NCI-H1436 (cell line): ENCODE measurements around the gene CDK17.
"Not testable (repeated sequence)": the region's sequence is repeated elsewhere in the genome, so short reads cannot be mapped to it uniquely, and the experiment has no call there.

Experiments used
- DNase-seq: peaks from one replicate; lab custom pipeline; 2025; lab: John Stamatoyannopoulos, UW

Gene CDK17

DNA sequence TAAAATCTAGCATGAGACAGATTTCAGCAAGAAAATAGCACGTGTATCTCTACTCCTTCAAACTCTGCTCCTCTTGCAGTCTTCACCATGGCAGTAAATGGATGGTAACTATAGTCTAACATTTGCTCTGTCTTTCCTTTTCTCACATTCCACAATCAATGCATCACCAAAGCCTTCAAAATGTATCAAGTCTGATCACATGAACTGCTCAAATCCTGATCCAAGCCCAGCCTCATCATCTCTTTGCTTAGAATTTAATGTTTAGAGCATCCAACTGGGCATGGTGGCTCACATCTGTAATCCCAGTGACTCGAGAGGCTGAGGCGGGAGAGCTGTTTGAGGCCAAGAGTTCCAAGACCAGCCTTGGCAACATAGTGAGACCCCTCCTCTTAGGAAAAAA lies 45.9 kb downstream of the CDK17 start:
- DNase-seq = no peak

GRCh38 chr12:96352161-96352835 lies 47.9 kb downstream of the CDK17 start:
- DNase-seq = no peak

DNA sequence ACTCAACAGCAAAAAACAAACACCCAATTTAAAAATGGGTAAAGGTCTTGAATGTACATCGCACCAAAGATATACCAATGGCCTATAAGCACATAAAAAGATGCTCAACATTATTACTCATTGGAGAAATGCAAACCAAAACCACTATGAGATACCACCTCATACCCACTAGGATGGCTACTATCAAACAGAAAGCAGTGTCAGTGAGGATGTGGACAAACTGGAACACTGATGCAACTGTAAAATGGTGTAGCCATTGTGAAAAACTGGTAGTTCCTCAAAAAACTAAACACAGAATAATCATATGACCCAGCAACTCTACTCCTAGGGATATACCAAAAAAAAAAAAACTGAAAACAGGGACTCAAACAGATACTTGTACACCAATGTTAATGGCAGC lies 49.3 kb downstream of the CDK17 start:
- no peak for DNase-seq

GRCh38 chr12:96347130-96347699 lies 53.0 kb downstream of the CDK17 start:
- DNase-seq = no peak

DNA sequence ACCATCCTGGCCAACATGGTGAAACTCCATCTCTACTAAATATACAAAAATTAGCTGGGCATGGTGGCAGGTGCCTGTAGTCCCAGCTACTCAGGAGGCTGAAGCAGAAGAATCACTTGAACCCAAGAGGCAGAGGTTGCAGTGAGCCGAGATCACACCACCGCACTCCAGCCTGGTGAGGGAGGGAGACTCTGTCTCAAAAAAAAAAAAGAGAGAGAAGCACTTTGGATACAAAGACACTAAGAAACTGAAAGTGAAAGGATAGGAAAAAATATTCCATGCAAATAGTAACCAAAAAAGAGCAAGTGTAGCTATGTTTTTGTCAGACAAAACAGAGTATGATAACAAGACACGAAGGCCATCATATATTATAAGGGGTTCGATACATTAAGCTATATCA lies 53.5 kb downstream of the CDK17 start:
- DNase-seq = not testable (repeated sequence)

DNA sequence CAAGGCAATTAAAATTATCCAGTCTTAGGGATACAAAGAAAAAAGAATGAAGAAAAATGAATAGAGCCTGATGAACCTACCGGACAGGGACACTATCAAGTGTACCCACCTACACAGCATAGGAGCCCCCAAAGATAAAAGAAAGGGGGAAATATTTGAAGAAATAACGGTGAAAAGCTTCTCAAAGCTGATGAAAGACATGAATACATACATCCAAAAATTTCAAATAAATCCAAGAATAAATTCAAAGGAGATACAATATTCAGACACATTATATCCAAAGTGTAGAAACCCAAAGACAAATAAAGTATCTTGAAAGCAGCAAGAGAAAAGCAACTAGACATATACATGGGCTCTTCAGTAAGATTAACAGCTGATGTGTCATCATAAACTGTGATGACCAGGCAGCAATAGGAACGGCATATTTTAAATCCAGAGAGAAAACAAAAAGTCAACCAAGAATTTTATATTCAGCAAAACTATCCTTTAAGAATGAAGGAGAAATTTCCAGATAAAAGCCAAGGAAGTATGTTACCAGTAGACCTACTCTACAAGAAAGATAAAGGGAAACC lies 56.0 kb downstream of the CDK17 start:
- DNase-seq = no peak

- no peak for DNase-seq
Measured at GRCh38 chr12:96343347-96343954, 56.8 kb downstream of the CDK17 start.

- DNase-seq = not testable (repeated sequence)
Measured at GRCh38 chr12:96339666-96340065, 60.6 kb downstream of the CDK17 start.

DNA sequence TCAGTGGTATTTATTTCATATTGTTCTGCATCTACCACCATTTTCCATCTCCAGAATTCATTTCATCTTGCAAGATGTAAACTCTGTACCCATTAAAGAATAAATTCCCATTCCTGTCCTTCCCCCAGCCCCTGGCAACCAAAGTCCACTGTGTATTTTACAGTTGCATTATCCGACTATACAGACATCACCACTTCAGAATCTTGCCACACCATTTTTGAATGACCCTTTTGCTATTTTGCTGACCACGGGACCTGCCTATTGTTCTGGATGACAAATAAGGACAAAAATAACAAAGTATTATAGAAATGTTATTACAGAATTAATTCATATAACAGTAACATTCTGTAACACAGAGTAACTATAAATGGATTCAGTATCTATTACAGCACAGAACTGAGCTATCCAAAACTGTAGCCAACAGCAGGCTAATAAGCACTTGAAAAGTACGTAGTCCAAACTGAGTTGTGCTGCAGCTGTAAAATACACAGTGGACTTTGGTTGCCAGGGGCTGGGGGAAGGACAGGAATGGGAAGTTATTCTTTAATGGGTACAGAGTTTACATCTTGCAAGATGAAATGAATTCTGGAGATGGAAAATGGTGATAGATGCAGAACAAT lies 61.3 kb downstream of the CDK17 start:
- DNase-seq = no peak

DNA sequence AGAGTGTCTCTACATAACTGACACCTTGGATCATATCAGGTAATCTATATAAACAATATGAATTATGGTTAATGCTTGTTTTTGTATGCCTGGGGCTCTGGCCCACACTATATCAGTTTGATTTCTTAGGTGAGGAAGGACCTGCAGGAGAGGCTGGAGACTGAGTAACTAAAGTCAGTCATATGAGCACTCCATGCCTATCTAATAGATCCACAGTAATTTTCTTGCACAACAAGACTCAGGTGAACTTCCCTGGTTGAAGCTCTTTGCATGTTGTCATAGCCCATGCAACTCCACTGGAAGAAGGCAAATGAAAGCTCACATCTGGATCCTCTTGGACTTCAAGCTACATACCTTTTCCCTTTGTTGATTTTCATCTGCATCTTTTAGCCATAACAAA lies 62.3 kb downstream of the CDK17 start:
- no peak for DNase-seq

DNA sequence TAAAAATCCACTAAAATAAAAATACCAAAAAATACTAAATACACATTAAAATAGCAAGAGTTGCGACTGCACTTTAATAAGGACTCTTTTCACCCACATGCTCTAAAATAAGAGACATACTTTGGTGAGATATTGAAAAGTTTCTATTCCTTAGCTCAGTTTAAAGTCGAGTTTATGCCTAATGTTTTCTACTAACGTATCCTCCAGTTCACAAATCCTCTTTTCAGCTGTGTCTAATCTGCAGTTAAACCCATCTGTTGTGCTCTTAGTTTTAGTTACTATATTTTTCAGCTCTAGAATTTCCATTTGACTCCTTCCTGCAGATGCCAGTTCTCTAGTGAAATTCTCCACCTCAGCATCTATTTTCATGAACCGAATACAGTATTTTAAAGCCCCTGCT lies 63.8 kb downstream of the CDK17 start:
- DNase-seq = no peak

GRCh38 chr12:96335270-96335669 lies 65.0 kb downstream of the CDK17 start:
- DNase-seq = no peak

DNA sequence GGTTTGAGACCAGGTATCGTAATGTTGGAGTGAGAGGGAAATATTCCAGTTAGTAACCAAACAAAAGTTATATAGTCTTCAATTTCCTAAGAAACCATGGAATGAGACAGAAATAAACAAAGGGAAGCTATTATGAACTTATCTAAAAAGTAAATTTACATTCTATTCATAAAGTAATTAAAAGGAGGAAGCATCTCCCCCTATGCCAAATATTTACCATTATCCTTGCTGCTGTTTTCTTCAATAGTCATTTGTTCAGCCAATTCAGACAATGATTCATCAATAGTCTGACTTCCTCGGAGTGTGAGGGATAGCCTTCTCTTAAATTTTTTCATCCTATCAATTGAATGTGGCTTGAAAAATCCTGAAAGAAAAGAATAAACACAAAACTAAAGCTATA lies 65.7 kb downstream of the CDK17 start:
- DNase-seq = no peak

DNA sequence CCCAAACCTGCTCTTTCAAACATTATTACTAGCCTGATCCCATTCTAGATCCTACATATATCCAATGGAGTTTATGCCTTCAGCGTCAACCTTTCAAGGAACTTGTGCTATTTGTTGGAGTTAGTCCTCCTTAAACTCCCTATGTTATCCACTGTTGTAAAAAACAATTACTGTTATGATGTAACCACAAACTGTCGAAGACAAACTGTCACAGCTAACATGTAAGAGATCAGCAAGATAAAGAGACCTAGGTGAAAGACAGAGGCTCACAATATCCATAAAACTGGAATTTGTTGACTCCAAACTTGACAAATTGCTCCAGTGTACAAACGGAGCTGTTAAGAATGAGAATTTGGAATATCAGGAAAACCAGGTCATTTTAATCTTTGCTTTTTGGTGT lies 70.7 kb downstream of the CDK17 start:
- no peak for DNase-seq

GRCh38 chr12:96329018-96329417 lies 71.2 kb downstream of the CDK17 start:
- DNase-seq = no peak

DNA sequence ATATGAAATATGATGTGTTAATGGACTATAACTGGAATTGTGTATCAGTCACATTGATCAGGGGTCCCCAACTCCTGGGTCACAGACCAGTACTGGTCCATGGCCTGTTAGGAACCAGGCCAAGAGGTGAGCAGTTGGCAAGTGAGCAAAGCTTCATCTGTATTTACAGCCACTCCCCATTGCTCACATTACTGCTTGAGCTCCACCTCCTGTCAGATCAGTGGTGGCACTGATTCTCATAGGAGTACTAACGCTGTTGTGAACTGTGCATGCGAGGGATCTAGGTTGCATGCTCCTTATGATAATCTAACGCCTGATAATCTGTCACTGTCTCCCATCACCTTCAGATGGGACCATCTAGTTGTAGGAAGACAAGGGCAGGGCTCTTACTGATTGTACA lies 72.3 kb downstream of the CDK17 start:
- DNase-seq = no peak

DNA sequence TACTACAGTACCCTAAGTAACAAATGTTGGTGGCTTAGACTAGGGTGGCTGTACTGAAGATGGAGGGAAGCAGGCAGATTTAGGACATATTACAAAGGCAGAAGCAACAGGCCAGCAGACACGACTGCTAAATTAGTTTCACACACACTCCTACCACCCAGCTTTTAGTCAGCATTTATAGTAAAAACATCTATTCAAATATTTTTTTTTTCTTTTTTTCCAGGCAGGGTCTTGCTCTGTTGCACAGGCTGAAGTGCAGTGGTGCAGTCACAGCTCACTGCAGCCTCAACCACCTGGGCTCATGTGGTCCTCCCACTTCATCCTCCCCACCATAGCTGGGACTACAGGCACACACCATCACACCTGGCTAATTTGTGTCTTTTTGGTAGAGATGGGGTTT lies 72.9 kb downstream of the CDK17 start:
- DNase-seq = no peak

GRCh38 chr12:96326628-96327227 lies 73.5 kb downstream of the CDK17 start:
- no peak for DNase-seq

DNA sequence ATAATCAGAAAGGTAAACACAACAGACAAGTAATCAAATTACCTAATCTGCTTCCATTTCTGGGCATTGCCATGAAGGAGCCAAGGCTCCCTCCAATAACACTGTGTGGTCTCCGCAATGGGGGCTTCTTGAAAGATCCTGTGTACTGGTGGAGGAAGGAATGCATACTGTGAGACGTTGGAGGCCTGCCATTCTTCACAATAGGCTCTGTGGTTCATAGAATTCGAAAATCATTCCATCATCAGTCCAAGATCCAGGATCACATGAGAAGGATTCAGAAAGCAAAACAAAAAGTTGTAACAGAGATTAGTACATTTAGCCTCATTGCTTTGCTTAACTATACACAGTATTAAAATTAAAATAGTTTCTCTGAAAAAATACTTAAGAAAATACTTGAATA lies 76.3 kb downstream of the CDK17 start:
- no peak for DNase-seq

DNA sequence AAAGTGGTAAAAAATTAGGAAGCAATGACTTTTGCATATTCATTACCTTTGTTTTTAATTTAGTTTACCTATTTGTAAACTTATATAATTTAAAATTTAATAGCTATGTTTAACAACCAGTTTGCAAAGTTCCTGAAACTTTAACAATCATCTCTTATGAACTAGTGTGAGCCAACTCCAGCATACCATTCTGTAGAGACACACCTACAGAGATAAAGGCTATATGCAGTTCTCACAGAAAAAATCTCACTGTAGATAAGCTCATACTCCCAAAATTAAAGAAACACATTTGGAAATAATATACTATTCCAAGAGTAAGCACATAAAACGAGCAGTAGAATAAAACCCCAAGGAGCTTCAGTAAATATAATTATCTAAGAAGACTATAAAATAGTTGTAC lies 77.5 kb downstream of the CDK17 start:
- DNase-seq = no peak

GRCh38 chr12:96321941-96322340 lies 78.3 kb downstream of the CDK17 start:
- no peak for DNase-seq

DNA sequence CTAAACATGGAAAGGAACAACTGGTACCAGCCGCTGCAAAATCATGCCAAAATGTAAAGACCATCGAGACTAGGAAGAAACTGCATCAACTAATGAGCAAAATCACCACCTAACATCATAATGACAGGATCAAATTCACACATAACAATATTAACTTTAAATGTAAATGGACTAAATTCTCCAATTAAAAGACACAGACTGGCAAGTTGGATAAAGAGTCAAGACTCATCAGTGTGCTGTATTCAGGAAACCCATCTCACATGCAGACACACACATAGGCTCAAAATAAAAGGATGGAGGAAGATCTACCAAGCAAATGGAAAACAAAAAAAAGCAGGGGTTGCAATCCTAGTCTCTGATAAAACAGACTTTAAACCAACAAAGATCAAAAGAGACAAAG lies 82.4 kb downstream of the CDK17 start:
- DNase-seq = not testable (repeated sequence)
